ENCODE data around the gene UBE2QL1.

Gene UBE2QL1

DNA sequence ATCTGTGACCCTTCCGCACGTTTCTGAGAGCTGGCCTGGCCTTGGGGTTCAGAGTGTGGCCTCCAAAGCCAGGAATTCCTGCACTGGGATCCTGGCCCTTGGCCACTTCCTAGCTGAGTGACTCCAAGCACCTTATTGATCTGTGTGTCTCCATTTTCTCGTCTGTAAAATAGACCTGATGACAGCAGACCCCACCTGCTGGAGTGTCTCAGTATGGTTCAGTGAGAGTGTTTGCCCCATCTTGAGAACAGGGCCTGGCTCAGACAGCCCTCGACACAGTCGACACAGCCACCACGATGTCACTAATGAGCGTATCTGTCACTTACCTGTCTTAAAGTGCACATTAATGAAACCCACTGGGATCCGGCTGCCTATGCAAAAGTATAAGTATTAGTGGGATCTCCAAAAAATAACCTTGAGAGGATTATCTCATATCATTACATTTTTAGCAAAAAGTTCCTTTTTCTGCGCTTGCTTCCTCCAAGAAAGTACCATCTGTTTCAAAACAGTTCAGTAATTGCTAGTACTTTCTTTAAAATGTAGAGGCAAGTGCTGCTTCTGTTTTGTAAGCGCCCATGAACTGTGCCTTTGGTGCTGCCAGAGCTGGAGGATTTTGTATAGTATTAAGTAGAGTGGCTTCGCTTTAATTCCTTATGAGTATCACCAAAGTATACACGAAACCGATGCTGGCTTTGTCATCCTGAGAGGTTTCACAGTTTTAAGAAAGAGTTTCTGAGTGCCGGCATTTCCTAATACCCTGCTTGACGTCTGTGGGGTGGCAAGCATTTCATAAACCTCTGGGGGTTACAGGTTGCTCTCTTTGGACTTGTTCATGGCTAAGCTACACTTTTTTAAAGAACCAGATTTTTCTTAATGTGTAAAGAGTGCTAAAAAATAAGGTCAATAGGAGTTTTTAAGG lies 31.7 kb downstream of the UBE2QL1 start:
- FAIRE-seq = no peak

DNA sequence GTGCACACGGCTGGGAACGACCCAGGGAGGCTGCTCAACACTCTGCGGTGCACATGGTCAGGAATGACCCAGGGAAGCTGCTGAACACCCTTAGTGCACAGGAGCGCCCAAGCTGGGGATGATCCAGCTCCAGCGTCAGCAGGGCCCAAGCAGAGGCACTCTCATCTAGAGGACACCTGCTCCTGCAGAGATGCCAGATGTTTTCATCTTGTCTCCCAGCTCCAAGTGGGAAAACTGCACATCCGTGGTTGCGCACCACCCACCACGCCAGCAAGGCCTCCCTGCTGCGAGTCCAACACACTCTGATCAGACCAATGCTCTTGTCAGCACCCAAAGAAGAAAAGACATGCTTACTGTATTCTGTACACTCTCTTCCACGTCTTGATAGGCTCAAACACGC lies 34.1 kb downstream of the UBE2QL1 start:
- FAIRE-seq = no peak

DNA sequence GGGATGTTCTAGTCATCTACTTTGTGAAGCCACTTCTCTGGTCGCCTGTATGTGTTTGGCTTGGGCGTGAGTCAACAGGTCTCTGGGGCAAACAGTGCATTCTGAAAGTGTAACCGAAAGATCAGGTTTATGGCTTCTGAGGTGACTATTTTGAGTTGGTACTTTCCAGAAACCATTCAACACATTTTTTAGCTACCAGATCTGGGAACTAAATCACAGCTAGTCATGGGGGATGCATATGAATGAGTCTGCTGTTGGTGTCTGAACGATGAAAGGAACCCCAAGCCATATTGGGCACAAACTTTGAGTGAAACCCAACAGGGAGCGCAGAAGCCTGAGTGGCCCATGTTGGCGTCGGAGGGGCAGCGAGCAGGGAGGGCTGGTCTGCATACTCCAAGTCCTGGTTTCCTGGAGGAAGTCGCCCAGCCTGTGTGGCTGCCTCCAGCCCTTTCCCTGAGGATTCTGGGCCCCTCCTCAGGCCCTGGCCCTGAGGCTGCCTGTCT lies 35.3 kb downstream of the UBE2QL1 start:
- FAIRE-seq = no peak

DNA sequence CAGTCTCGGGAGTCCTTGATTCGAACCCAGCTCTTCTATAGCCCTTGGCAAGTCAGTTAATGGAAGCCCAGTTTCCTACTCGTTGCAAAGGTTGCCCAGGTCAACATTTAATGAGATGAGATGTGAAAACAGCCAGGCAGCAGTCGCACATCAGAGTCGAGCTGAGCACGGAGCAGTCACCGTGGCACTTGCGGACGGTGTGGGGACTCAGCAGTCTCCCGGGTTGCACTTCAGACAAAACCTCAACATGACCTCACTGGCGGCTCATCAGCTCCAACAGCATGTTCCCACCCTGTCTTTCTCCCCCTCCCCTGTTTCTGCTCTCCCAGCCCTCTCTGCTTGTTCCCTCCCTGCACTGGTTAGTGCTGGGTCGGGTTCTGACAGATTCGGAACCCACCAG lies 35.8 kb downstream of the UBE2QL1 start:
- no peak for FAIRE-seq

DNA sequence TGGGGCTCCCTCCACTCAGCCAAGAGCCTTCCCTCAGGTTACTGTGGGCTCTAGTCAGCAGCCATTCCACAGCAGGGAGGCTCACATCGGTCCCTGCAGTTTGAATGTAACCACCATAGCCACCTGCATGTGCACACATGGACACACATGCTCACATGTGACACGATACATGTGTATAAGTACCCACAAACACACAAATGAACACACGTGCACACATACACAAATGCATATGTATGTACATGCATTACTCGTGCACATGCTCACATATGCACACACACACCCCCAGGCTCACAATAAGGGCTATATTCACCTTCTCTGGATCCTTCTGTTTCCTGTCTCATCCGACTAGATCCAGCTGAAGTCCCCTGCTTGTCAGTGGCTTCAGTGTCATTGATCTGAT lies 36.2 kb downstream of the UBE2QL1 start:
- FAIRE-seq = no peak

DNA sequence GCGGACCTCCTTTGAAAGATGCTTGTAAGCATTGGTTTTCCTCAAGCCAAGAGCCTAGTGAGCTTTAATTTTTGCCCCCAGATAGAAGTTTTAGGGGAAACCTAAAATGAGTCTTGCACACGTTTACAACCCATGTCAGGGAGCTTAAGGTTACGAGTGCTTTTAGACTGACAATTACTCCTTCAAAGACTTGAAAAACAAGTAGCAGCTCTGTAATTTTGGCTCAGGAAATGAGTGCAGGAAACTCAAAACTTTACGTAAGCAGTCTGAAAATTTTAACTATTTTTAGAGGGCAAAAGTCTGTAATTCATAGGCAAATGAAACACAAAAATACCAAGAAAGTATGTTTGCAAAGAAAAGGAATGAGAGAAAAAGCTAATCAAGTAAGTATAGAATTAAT lies 36.8 kb downstream of the UBE2QL1 start:
- no peak for FAIRE-seq

DNA sequence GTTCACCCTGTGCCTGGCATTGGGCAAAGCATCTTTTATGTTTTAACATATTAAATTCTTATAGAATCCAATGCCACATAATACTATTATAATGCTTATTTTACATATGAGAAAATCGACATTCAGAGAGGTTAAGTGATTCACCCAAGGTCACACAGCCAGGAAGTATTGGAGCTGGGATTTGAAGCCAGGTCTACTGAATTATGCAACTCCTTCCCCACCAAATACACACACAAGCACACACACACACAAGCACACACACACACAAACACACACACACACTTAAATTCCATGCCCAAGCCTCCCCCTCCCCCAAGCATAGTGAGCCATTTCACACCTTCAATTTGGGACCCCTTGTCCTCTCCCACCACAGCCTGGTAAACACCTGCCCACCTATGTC lies 37.4 kb downstream of the UBE2QL1 start:
- FAIRE-seq = no peak

DNA sequence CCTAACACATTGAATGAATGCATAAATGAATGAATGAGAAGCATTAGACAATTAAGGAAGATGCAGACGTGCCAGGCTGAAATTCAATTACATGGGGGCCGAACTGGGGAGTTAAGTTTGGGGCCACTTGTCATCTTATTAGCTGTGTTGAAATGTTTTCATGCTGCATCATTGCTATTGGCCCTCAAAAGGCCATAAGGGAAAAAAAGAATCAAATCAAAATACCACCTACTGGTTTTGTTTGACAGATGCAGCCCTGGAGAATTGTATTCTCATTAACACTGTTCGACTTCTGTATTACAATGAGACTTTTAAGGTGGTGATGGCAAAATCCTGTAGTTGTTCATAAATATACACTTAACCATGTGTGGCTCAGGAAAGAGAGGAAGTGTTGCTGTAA lies 38.4 kb downstream of the UBE2QL1 start:
- no peak for FAIRE-seq

DNA sequence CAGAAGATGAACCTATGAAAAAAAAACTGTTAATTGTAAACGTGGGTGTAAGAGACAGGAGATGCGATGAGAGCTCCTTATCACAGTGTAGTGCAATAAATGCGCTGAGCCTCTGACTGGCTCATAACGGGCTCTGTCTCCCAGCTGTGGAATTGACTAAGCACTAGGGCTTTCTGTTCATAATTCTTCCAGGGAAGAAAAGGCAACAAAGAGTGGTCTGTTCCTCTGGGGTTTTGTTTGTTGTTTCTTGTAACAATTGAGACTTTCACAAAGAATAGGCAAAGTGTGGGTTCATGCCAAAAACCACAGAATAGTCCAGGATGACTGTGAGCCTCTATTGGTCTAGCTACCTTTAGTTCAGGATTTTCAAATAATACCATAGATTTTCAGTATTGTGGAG lies 39.4 kb downstream of the UBE2QL1 start:
- FAIRE-seq = no peak

DNA sequence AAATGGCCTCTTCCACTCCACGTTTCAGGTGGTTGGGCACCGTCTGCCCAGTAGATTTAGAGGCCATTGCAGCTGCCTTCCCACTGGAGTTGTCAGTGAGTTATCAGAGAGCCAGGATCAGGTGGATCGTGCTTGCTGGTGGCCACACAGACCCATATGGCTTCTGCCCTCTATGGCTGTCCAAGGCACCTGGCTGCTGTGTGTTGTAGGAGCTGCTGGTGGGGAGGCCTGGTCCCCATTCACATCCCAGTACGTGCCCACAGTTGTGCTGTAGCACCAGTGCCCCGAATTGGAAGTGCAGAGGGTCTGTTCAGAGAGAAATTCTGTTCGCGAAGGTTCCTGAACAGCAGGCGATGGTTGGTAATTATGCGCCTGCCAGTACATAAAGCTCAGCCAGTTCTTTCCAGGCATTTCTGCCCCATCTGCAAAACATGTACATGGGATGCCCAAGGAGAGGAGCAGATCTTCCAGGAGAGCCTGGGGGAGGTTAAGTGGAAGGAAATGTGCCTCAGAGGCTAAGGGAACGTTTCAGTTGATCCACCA lies 41.1 kb downstream of the UBE2QL1 start:
- FAIRE-seq = no peak

DNA sequence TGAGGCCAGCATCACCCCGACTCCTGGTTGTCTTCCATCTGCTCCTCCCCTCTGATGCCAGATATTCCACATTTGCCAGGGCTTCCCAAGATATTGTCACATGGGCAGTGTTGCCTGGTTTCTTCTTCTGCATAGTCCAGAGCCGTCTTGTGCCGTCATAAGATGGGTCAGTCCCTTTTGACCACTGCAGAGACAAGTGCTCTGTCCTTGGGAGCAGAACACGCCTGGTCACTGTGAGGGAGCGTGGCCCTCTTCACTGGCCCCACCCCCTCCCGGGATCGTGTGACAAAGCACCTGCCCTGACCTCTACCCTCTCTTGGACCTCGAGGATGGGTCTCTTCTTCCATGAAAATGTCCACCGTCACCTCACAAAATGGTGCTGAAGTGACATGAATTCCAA lies 41.6 kb downstream of the UBE2QL1 start:
- FAIRE-seq = no peak

DNA sequence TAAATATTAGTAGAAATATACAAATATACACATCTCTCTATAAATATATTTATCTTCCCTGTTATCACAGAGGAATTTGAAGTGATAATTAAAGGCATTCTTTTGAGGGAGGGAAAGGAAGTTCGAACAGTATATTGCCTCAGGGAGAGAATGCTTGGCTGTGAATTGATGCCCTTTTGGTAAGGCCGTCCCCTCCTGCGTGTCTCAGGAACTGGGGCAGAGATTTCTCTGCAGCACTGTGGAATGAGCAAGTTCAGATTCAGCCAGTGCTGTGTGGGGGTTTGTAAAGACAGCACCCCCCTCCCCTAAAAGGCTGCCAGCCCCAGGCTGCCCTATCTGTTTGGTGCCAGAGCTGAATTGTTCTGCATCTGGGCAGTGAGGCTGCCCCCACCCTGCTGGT lies 42.0 kb downstream of the UBE2QL1 start:
- FAIRE-seq = no peak

DNA sequence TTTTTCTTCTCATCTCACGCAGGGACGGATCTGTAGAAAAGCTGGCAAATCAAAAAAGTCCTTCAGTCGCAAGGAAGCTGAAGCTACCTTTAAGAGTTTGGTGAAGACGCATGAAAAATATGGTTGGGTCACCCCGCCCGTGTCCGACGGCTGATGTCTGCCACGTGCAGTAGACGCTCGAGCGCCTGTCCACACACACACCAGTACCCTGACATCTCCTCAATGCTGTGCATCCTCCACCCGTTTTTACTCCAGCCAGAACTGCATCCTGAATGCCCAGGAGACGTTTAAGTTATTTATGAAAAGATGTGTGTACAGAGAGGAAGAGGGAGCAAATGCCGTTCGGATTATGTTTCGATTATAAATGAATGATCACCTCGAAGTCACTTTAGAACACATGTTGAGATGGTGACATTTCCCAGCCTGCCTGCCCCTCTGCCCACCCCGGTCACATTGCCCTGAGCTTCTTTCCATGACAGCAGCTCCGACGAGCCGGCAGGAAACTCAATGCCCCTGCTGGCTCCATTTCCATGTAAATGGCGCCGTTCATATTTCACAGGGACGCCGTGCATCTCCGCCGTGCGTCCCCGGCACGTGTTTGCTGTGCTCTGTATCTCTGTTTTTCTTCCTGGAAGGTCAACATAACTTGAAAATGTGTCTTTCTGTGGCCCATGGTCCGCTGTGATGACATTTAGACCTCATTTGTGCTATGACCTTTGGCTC lies 42.7 kb downstream of the UBE2QL1 start:
- no peak for FAIRE-seq

DNA sequence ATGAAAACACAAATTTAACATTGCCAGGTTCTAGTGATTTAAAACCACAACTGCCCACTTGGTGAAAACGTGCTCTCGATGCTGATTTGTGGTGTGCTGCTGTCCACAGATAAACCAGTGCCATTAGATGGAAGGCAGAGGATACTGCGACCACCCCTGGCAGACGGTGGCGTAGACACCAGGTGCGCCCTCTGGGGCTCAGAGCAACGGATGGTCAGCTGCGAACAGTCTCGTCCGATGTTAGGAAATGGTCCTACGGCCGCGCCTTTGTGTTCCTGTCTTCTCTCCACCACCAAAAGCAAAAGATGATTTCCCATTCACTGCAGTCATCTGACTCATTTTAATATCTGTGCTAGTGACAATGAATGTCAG lies 43.2 kb downstream of the UBE2QL1 start:
- no peak for FAIRE-seq

DNA sequence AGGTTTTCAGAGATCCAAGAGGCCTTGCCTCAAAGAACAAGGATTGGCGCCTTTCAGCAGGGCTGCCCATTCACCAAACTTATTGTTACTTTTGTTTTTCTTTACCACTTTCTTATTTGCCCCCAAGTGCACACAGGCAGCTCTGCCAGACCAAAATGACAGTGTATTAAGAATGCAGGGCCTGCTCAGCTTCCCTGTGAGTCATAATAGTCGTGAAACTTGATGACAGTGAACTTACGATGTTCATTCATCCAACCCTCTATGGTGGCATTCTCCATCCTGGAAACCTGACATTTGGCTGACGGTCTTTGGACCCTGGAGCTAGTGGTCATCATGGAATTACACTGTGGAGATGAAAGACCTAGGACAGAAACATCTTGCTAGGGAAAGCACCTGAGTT lies 44.3 kb downstream of the UBE2QL1 start:
- FAIRE-seq = no peak

DNA sequence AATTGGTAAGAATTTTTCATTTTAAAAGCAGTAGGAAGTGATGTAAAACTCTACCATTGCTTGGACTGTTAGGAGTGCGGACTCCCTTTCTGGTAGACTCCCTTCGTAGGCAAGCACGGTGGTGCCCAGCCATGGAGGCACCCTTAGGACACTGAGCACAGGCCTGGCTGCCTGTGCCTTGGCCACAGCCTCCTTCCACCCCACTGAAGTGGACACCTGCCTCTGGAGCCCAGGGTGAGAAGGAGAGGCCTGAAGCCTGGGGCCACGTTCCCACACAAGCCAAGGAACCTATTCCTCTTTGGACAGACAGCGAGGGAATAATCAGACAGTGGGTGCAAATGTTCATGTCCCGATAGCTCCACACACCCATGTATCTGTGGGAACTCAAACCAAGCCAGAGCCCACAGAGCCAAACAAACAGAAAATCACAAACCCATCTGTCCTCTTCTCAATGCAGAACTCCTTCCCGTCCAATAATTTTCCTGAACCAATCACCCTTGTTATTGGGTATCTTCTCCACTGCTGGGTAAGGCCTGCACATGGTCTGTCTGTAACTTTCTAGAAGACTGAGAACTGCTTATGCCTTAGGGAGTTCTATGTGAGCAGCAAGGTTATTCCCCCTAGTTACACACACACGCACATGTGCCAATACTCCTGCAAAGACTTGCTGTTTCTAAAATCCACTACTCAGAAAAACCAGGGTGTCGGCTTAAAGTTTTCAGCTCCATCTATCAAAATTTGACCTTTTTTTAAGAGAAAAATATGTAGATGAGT lies 45.2 kb downstream of the UBE2QL1 start:
- FAIRE-seq = no peak

DNA sequence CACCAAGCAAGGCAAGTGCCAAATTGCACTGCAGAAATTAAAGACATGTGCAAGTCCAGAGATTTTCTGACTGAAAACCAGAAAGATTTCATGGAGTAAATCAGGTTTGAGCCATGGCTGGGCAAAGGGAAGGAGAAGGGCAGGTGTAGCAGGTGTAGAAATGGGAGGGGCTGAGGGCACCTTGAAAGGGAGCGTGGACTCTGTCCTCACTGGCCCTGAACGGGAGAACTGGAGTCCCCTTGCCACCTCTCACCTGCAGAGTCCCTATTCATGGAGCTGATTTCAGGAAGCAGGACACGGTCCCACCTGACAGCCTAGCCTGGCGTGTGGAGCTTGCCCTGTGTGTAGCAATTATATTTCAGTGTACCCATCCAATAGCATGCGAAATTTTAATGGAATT lies 46.3 kb downstream of the UBE2QL1 start:
- no peak for FAIRE-seq

DNA sequence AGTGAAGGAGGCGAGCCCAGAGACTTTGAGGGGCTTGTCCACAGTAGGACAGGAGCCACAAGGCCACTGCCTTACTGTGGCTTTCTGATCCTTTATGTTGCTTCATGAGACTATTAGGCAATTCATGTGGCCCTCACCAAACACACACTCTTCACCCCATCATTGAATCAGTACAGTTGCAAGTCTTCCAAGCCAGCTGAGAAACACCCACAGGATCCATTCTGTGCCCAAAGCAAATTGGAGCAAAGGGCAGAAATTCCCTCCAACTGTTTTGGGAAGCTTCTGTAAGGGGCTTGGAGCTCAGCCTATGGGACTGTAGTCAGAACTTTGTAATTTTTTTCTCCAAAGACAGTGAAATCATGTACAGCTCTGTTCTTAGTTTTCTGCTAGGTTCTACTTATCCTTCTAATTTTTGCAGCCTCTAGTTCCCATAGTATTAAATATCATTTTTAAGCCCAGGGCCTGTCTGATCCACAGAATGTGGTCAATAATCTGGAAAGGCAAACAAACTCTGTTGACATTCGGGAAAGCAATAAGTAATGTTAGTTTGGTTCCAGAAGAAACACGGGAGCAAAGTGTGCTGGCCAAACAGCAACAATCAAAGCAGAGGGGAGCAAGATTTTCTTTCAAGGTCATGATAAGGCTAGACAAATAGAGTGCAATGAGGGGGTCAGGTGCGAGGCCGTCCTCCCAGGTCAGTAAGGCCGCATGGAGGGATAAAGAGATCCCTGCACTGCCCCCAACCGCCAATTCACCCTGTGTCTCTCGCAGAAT lies 47.0 kb downstream of the UBE2QL1 start:
- FAIRE-seq = no peak

DNA sequence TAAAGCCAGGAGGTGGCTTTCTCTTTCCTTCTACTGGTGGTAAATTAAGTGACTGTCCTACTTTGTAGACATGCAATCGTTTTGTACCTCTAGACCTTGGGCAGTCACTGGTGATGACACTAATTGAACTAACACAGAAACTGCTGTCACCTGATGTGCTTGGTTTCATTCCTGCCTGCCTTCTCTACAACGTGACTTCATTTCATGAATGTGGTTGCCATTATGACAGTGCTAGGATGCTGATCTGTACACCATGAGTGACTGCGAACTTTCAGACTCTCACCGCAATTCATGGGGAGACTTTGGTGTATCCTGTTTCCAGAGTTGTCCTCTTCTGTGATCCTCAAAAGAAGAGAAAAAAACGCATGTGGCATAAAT lies 47.5 kb downstream of the UBE2QL1 start:
- FAIRE-seq = no peak

DNA sequence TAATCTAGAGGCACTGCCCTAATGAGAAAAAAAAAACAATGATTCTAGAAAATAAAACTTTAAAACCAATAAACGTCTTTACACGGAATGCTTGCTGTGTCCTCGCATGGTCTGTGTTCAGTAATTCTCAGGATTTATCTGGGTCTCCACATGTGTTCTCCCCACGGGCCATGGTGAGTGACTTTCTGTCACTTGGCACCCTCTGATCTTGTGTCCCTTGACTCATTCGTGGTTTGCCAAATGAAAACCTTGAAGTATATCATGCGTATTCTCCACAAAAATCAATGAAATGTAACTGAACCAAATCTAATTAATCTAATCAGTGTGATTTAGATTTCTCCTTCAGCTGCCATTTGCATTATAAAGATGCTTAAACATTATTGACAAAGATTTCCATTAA lies 48.0 kb downstream of the UBE2QL1 start:
- FAIRE-seq = no peak

DNA sequence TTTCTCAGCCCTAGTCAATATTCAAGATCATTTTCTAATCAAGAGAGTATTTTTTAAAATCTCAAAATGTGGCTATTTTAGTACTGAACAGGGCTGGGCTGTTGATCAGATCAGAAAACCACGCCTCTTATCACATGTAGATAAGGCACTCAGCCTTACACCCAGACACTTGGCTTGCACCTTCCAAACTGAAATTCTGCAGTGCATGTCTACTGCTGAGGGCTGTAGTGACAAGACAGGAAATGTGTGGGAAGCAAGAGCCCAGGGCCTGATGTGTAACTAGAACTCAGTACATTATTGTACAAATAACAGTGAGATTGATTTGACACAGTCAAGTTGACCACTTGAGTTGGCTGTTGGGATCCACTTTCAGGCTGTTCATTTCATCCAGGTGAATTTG lies 48.6 kb downstream of the UBE2QL1 start:
- no peak for FAIRE-seq

DNA sequence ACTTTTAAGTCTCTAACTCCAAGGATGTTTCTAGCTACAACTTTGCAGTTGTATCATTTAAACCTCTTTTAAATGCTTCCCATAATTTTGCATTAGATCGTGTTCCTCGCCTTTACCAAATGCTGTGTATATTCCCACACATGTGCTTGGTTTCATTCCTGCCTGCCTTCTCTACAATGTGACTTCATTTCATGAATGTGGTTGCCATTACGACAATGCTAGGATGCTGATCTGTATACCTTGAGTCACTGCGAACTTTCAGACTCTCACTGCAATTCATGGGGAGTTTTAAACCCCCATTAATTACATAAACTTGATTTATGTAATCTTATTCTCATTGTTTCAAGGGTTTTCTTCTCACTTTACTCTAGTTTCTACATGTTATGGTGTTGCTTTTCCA lies 50.3 kb downstream of the UBE2QL1 start:
- FAIRE-seq = no peak
